GM19467 (cell line): Measurements from ENCODE around the gene EVC2.
"Not testable (repeated sequence)": the region's sequence is repeated elsewhere in the genome, so short reads cannot be mapped to it uniquely, and the experiment has no call there.

Source experiments
- ATAC-seq: cut with Tn5 transposase; IDR thresholded peaks from one replicate; pipeline ENCODE4 v1.9.1; 2021; ENCODE audit warnings: mild to moderate bottlenecking, moderate library complexity; ENCODE audit not compliant: unreplicated experiment

EVC2 gene

GRCh38 chr4:5742968-5743367 lies 34.6 kb upstream of the EVC2 start:
- ATAC-seq: no peak

- ATAC-seq: no peak
Measured at GRCh38 chr4:5742388-5742787, 34.0 kb upstream of the EVC2 start.

- no peak for ATAC-seq
Measured at GRCh38 chr4:5738061-5738460, 29.7 kb upstream of the EVC2 start.

GRCh38 chr4:5735463-5735862 lies 27.1 kb upstream of the EVC2 start:
- no peak for ATAC-seq

- ATAC-seq: no peak
Measured at GRCh38 chr4:5734853-5735252, 26.5 kb upstream of the EVC2 start.

- no peak for ATAC-seq
Measured at GRCh38 chr4:5732158-5732557, 23.8 kb upstream of the EVC2 start.

- ATAC-seq: no peak
Measured at GRCh38 chr4:5730993-5731990, 22.9 kb upstream of the EVC2 start.

GRCh38 chr4:5730436-5730835 lies 22.1 kb upstream of the EVC2 start:
- ATAC-seq: no peak

- not testable (repeated sequence) for ATAC-seq
Measured at GRCh38 chr4:5728412-5728811, 20.1 kb upstream of the EVC2 start.

- ATAC-seq: no peak
Measured at GRCh38 chr4:5724377-5724776, 16.0 kb upstream of the EVC2 start.

- no peak for ATAC-seq
Measured at GRCh38 chr4:5722328-5722727, 14.0 kb upstream of the EVC2 start.

- no peak for ATAC-seq
Measured at GRCh38 chr4:5721923-5722322, 13.6 kb upstream of the EVC2 start.

- ATAC-seq: no peak
Measured at GRCh38 chr4:5720980-5721379, 12.6 kb upstream of the EVC2 start.

GRCh38 chr4:5720157-5720850 lies 11.9 kb upstream of the EVC2 start:
- ATAC-seq: no peak

- no peak for ATAC-seq
Measured at GRCh38 chr4:5719350-5720055, 11.1 kb upstream of the EVC2 start.

GRCh38 chr4:5718411-5718810 lies 10.1 kb upstream of the EVC2 start:
- ATAC-seq: no peak

- ATAC-seq: no peak
Measured at GRCh38 chr4:5717449-5718158, 9.2 kb upstream of the EVC2 start.

GRCh38 chr4:5716391-5716790 lies 8.0 kb upstream of the EVC2 start:
- ATAC-seq: no peak

GRCh38 chr4:5715357-5715756 lies 7.0 kb upstream of the EVC2 start:
- ATAC-seq: no peak

GRCh38 chr4:5713861-5714260 lies 5.5 kb upstream of the EVC2 start:
- ATAC-seq: no peak

GRCh38 chr4:5712931-5713330 lies 4.6 kb upstream of the EVC2 start:
- ATAC-seq: no peak
